Thymus (tissue), 11 donors: ENCODE measurements around the gene PLEKHH1. TPM values are rescaled to one million over a fixed set of nuclear protein-coding genes. Genes with fewer than 3 reads are reported as not detected.
A peak's percentile ranks its signal among the peaks of the same experiment; 100 is the strongest.

Experiments
- DNase-seq, 9 donors: peaks; one replicate each; pipeline ENCODE4 v3.0.0-alpha.2; 2013; ENCODE audit warnings: low spot score in 9 of 9, low read depth in 6 of 9, missing footprints in 1 of 9
- H3K27ac ChIP-seq, 2 donors: one replicate each; pipeline ENCODE4 v1.5.1; 2013; ENCODE audit warnings: control low read depth in 1 of 2, low read depth in 1 of 2, low read length in 1 of 2, mild to moderate bottlenecking in 1 of 2, moderate library complexity in 1 of 2
- H3K27me3 ChIP-seq, 2 donors: one replicate each; pipeline ENCODE4 v1.5.1; 2013; ENCODE audit warnings: low read length in 1 of 2; ENCODE audit not compliant: control insufficient read depth in 2 of 2, insufficient read depth in 1 of 2
- H3K36me3 ChIP-seq, 2 donors: one replicate each; pipeline ENCODE4 v1.5.1; 2013; ENCODE audit warnings: low read length in 1 of 2, mild to moderate bottlenecking in 1 of 2, moderate library complexity in 1 of 2; ENCODE audit not compliant: control insufficient read depth in 2 of 2, insufficient read depth in 2 of 2
- H3K4me1 ChIP-seq, 2 donors: one replicate each; pipeline ENCODE4 v1.5.1; 2013; ENCODE audit warnings: low read length in 2 of 2; ENCODE audit not compliant: control insufficient read depth in 2 of 2, insufficient read depth in 2 of 2
- H3K4me3 ChIP-seq, 2 donors: one replicate each; pipeline ENCODE4 v1.5.1; 2013; ENCODE audit warnings: low read length in 2 of 2, control low read depth in 1 of 2, mild to moderate bottlenecking in 1 of 2
- H3K9me3 ChIP-seq, 2 donors: one replicate each; pipeline ENCODE4 v1.5.1; 2013; ENCODE audit warnings: low read length in 1 of 2, mild to moderate bottlenecking in 1 of 2; ENCODE audit not compliant: control insufficient read depth in 2 of 2, insufficient read depth in 1 of 2
- WGBS: extraction: QIAGEN DNeasy Blood & Tissue Kit; methylation state at CpG from one replicate; pipeline ENCODE4 v1.1.7; 2013; 5-methylcytosine and 5-hydroxymethylcytosine counted together
- polyA plus RNA-seq: library from polyadenylated mRNA; stranded (reverse); fragments of 200-250 nt; gene quantifications from one replicate; pipeline ENCODE4 v1.2.3, GENCODE V29; 2013
- total RNA-seq: library from RNA; stranded (reverse); fragments of 120-200 nt; gene quantifications from one replicate; pipeline ENCODE4 v1.2.4, GENCODE V29; 2013
- donor health status: healthy.

The PLEKHH1 gene
- total and polyA plus RNA-seq, 2 donors: 2.0 to 10.7 TPM

DNA sequence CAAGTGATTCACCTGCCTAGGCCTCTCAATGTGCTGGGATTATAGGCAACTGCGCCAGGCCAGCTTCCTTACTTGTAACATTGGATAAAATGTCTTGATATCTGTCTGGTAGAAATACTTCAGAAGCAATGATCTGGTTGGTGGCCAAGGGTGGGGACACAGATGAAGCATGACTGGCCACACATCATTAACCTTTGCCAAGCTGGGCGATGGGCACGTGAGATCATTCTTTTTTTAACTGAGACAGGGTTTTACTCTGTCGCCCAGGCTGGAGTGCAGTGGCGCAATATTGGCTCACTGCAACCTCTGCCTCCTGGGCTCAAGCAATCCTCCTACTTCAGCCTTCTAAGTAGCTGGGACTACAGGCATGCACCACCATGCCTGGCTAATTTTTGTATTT, 31.1 kb downstream of the PLEKHH1 start:
- WGBS: 95% methylated on average over 5 of the region's 5 CpGs
- Histone ChIP-seq H3K9me3 (no peaks in the 10 kb centered on the region), H3K36me3 (no peaks in the 10 kb centered on the region), H3K27me3 (no peaks in the 10 kb centered on the region), H3K4me3 (no peak overlapping the region), H3K4me1 (no peaks in the 10 kb centered on the region), H3K27ac (no peak overlapping the region)
- no peak for DNase-seq

DNA sequence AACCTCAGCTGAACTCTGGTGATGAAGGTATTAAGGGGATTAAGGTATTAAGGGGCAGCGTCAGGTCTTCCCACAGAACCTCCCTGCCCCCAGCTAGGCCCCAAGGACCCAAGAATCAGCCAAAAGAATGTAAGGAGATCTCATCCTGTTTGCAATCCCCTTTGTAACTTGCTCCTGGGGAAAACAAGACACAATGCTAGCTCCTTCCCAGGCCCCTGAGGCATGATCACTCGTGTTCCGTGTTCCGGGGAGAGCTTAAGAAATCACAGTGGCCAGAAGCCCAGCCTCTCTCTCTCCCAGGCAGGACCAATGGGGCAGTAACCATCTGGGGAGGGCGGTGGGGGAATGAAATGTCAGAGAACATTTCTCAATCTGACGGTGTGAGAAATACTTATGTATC, 33.8 kb downstream of the PLEKHH1 start:
- DNase-seq: no peak
- no peaks in the 10 kb centered on the region for H3K36me3 ChIP-seq
- H3K4me3 ChIP-seq: no peak overlapping the region
- H3K27ac ChIP-seq: peak overlapping the region in 1 of 2 donors; percentile 21
- WGBS: 95% methylated on average over 6 of the region's 6 CpGs
- H3K4me1 ChIP-seq: peaks cover 0 to 4% of the 10 kb centered on the region in 2 donors
- H3K9me3 ChIP-seq: no peaks in the 10 kb centered on the region
- no peaks in the 10 kb centered on the region for H3K27me3 ChIP-seq

DNA sequence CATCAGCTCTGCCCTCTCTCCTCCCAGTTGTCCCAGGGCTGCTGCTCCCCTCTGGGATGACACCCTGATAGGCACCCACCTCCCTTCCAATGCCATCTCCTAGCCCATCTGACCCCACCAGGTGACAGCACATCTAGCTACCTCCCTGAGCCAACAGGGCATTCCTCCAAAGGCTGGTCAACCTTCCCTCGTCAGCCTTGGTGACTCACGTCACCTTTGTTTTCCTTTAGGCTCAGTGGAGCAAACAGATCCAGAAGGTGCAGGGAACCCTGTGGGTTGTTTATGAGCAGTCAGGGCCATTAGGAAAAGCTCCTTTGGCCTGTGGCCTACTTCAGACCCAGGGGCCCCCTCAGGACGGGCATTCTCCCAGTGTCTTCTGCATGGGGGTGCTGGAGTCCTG, 34.6 kb downstream of the PLEKHH1 start:
- DNase-seq: no peak
- Histone ChIP-seq H3K36me3 (no peaks in the 10 kb centered on the region), H3K27ac (peak overlapping the region in 1 of 2 donors; percentile 47), H3K9me3 (no peaks in the 10 kb centered on the region), H3K27me3 (no peaks in the 10 kb centered on the region), H3K4me1 (peaks cover 0 to 4% of the 10 kb centered on the region in 2 donors), H3K4me3 (no peak overlapping the region)
- whole genome bisulfite sequencing: 92% methylated on average over 3 of the region's 3 CpGs

DNA sequence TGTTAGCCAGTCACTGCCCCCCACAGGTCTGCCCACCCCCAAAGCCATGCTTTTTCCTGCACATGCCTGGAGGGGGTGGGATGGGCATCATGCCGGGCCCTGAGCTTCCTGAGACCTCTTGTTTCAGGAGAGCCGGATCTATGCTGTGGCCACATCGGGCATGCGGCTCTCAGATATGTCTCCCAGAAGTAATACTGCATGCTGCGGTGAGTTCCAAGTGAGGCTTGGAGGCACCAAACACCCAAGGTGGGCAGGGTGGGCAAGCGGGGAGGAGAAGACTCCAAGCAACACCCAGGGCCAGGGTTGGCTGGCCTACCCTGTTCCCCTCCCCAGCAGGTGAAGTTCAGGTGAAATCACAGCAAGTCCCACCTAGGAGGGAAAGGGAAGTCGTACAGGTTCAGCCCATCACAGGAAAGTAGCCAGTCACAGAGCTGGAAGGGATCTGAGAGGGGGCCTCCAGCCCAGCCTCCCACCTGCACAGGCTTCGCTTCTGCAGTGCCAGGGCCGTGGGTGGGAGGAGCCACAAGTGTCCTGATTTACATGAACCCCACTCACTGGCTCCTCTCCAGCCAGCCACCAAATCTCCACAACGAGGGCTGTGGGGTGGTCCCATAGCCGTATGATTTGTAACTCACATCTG, 36.0 kb downstream of the PLEKHH1 start:
- H3K4me1 ChIP-seq: peaks cover 0 to 4% of the 10 kb centered on the region in 2 donors
- no peaks in the 10 kb centered on the region for H3K36me3 ChIP-seq
- 82% methylated on average over 11 of the region's 11 CpGs for WGBS
- H3K27me3 ChIP-seq: no peaks in the 10 kb centered on the region
- no peaks in the 10 kb centered on the region for H3K9me3 ChIP-seq
- DNase-seq: peak in 8 of 9 donors; percentile 11 to 75 (median 38)
- H3K4me3 ChIP-seq: no peak overlapping the region
- no peak overlapping the region for H3K27ac ChIP-seq

DNA sequence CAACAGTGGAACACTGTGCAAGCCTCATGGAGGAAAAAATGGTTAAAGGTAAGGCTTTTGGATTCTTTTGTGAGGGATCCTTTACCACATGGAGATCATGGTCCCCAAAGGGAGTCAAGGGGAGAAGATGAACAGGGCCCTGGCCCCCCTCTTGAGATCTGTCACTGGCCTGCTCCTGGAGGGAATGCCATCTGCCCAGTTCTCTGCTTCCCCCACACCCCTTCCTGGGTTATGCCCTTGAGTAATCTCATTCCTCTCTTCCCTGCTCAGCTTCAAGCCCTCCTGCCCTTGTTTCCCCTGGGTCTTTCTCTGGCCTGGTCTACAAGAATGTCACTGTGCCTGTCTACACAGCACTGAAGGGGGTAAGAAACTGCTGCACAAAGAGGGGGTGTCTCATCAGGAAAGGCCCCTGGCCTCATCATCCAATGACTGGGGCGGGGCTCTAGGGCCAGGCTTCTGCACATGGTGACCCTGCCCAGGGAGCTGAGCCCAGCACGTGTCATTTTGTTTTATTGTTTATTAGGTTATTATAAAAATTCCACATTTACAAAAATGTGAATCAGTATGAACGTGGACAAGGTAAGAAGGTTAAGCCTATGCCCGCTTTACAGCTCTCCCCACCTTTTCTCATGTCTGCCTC, 36.7 kb downstream of the PLEKHH1 start:
- no peaks in the 10 kb centered on the region for H3K27me3 ChIP-seq
- no peaks in the 10 kb centered on the region for H3K36me3 ChIP-seq
- no peak for DNase-seq
- H3K9me3 ChIP-seq: no peaks in the 10 kb centered on the region
- H3K4me3 ChIP-seq: no peak overlapping the region
- WGBS: 98% methylated on average over 4 of the region's 4 CpGs
- peaks cover 0 to 4% of the 10 kb centered on the region in 2 donors for H3K4me1 ChIP-seq
- no peak overlapping the region for H3K27ac ChIP-seq

DNA sequence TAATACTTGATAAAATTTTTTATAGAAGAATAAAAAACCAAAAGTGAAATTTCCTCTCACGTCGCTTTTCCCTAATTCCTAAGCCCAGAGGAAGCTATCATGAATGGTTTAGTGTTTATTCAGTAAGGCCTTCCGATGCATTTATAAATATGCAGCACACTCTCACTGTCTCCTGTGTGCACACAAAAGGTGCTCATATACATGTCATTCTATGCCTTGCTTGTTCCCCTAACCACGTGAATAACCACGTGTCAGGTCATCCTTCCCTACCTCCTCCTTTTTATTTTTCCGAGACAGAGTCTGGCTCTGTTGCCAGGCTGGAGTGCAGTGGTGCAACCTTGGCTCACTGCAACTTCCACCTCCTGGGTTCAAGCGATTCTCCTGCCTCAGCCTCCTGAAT, 37.4 kb downstream of the PLEKHH1 start:
- no peak for DNase-seq
- WGBS: 97% methylated on average over 7 of the region's 7 CpGs
- no peaks in the 10 kb centered on the region for H3K27me3 ChIP-seq
- no peak overlapping the region for H3K27ac ChIP-seq
- H3K4me1 ChIP-seq: peaks cover 0 to 4% of the 10 kb centered on the region in 2 donors
- no peak overlapping the region for H3K4me3 ChIP-seq
- no peaks in the 10 kb centered on the region for H3K36me3 ChIP-seq
- no peaks in the 10 kb centered on the region for H3K9me3 ChIP-seq

DNA sequence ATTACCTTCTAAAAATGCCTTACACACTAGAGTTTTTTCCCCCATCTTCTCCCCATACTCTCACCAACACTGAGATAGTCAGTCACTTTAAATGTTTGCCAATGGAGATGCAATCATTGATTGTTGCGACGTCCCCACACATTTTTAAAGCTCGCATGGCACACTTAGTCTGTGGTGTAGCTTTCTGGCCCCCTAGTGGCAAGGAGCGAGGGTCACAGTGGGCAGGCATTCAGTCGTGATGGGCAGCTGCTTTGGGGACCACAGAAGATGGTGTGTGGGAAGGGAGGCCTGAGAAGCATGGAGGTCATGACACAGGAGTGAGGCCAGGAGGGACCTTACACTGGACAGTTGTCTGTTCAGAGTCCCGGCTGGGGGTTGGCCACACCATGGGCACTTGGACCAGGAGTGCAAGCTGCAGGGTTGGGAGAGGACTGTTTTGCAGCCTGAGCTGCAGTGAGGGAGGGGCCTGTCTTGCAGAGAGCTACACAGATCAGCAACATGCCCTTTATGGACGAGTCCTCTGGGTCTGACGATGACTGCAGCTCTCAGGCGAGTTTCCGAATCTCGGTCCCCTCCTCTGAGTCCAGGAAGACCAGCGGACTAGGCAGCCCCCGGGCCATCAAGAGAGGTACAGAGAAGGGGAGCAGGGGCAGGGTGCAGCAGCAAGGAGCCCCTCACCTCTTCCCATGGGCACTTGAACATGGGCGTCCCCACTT, 38.3 kb downstream of the PLEKHH1 start:
- peak; percentile 27 to 75 (median 60) for DNase-seq
- Histone ChIP-seq H3K27ac (no peak overlapping the region), H3K4me3 (no peak overlapping the region), H3K9me3 (no peaks in the 10 kb centered on the region), H3K36me3 (no peaks in the 10 kb centered on the region), H3K4me1 (peaks cover 0 to 4% of the 10 kb centered on the region in 2 donors), H3K27me3 (no peaks in the 10 kb centered on the region)
- 51% methylated on average over 14 of the region's 14 CpGs for WGBS

DNA sequence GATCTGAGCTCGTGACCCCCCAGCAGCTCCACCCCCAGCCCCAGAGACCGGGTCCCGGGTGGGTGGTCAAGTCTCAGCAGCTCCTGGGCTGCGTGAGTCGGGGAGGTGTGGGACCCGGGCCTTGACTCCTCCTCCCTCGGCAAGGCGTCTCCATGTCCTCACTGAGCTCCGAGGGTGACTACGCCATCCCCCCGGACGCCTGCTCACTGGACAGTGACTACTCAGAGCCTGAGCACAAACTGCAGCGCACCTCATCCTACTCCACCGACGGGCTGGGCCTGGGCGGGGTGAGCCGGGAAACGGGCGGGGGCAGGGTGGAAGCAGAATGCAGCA, 38.9 kb downstream of the PLEKHH1 start:
- Histone ChIP-seq H3K9me3 (no peaks in the 10 kb centered on the region), H3K4me1 (peaks cover 0 to 4% of the 10 kb centered on the region in 2 donors), H3K36me3 (no peaks in the 10 kb centered on the region), H3K4me3 (no peak overlapping the region), H3K27ac (no peak overlapping the region), H3K27me3 (no peaks in the 10 kb centered on the region)
- 93% methylated on average over 19 of the region's 19 CpGs for WGBS
- no peak for DNase-seq

DNA sequence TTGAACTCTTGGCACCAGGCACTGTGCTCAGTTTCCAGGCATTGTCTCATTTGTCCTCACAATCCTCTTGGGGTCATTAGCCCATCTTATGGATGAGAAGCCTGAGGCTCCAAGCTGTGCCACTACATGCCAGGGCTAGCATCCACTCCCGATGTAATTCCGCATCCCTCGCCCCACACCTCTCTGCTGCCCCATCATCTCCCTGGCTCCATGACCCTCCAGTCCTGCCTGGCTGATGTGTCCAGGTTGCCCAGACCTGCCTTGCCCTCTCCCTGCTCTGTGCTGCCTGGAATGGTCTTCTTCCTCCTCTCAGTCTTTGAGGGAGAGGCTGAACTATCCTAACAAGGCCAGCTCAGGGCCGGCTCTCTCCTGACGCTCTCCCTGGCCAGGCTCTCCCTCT, 39.5 kb downstream of the PLEKHH1 start:
- H3K9me3 ChIP-seq: no peaks in the 10 kb centered on the region
- H3K27ac ChIP-seq: no peak overlapping the region
- no peaks in the 10 kb centered on the region for H3K27me3 ChIP-seq
- H3K36me3 ChIP-seq: no peaks in the 10 kb centered on the region
- no peak overlapping the region for H3K4me3 ChIP-seq
- WGBS: 97% methylated on average over 5 of the region's 5 CpGs
- no peak for DNase-seq
- H3K4me1 ChIP-seq: peaks cover 0 to 4% of the 10 kb centered on the region in 2 donors
